SU-DHL-6 (cell line): ENCODE data around the gene SLCO2B1.

ENCODE experiments used
- H2AFZ ChIP-seq: fragments of 200-600 bp; sonication (generic); 2 replicates; pipeline ENCODE4 v1.6.1; 2014; ENCODE audit warnings: low read depth, mild to moderate bottlenecking, moderate library complexity, mixed read lengths, antibody characterized with exemption, low read length; ENCODE audit not compliant: severe bottlenecking
- H3F3A ChIP-seq: fragments of 200-600 bp; shearing (Covaris generic); 2 replicates; pipeline ENCODE4 v1.6.0; 2016; ENCODE audit warnings: antibody characterized with exemption, mild to moderate bottlenecking; ENCODE audit not compliant: insufficient read depth
- H3K27ac ChIP-seq: fragments of 200-600 bp; sonication (generic); 2 replicates; pipeline ENCODE4 v1.5.1; 2016; ENCODE audit warnings: low read depth, mild to moderate bottlenecking, low read length, moderate library complexity, mixed read lengths
- H3K27me3 ChIP-seq: fragments of 200-600 bp; sonication (generic), shearing (Covaris generic); 2 replicates; pipeline ENCODE4 v1.6.0; 2014; ENCODE audit warnings: mild to moderate bottlenecking, low read length
- H3K36me3 ChIP-seq: fragments of 200-600 bp; sonication (generic); 2 replicates; pipeline ENCODE4 v1.6.1; 2014; ENCODE audit warnings: mild to moderate bottlenecking, low read length, mixed read lengths
- H3K4me2 ChIP-seq: fragments of 300-600, 200-600 bp; shearing (Covaris generic), sonication (generic); 2 replicates; pipeline ENCODE4 v1.6.0; 2014; ENCODE audit warnings: low read length, low read depth, mild to moderate bottlenecking; ENCODE audit not compliant: poor library complexity, severe bottlenecking
- H3K4me3 ChIP-seq: fragments of 200-600 bp; sonication (generic); 2 replicates; pipeline ENCODE4 v1.5.1; 2014; ENCODE audit warnings: antibody characterized with exemption, low read length, mild to moderate bottlenecking, mixed read lengths; ENCODE audit not compliant: insufficient read depth, poor library complexity, severe bottlenecking
- H3K79me2 ChIP-seq: fragments of 200-600 bp; sonication (generic); 2 replicates; pipeline ENCODE4 v1.6.1; 2014; ENCODE audit warnings: mild to moderate bottlenecking, low read length, moderate library complexity; ENCODE audit not compliant: insufficient read depth
- H3K9ac ChIP-seq: fragments of 200-600 bp; sonication (generic); 2 replicates; pipeline ENCODE4 v1.7.0; 2014; ENCODE audit warnings: mild to moderate bottlenecking, low read length
- H3K9me2 ChIP-seq: fragments of 200-600 bp; sonication (generic); replicated peaks from 2 replicates; pipeline ENCODE4 v1.6.1; 2014; ENCODE audit warnings: low read length; ENCODE audit not compliant: insufficient read depth
- H3K9me3 ChIP-seq: fragments of 200-600 bp; sonication (generic); 2 replicates; pipeline ENCODE4 v1.6.1; 2014; ENCODE audit warnings: low read length, mixed read lengths; ENCODE audit not compliant: insufficient read depth
- H4K20me1 ChIP-seq: fragments of 200-600 bp; sonication (generic); 2 replicates; pipeline ENCODE4 v1.6.1; 2014; ENCODE audit warnings: low read depth, mild to moderate bottlenecking, antibody characterized with exemption, low read length, moderate library complexity, mixed read lengths
- CTCF ChIP-seq: fragments of 200-600 bp; sonication (generic); IDR thresholded peaks from one replicate; pipeline ENCODE4 v1.5.1; 2017; ENCODE audit warnings: antibody characterized with exemption, mild to moderate bottlenecking, low read length, moderate library complexity; ENCODE audit not compliant: insufficient read depth, poor library complexity, severe bottlenecking
- EZH2phosphoT487 ChIP-seq: fragments of 200-600 bp; sonication (generic), shearing (Covaris generic); conservative IDR thresholded peaks from 2 replicates; pipeline ENCODE4 v1.6.1; 2018; ENCODE audit warnings: mild to moderate bottlenecking, antibody characterized with exemption, low read length, moderate library complexity, mixed read lengths

The SLCO2B1 gene

GRCh38 chr11:75242722-75243600 lies 92.1 kb downstream of the SLCO2B1 start:
- no peaks in the 10 kb centered on the region for H3K27me3 ChIP-seq
- H3K4me2 ChIP-seq: no peak overlapping the region

GRCh38 chr11:75244052-75244814 lies 93.3 kb downstream of the SLCO2B1 start:
- Histone ChIP-seq H3K36me3 (no peaks in the 10 kb centered on the region), H3F3A (no peaks in the 10 kb centered on the region), H3K4me3 (no peak overlapping the region), H3K9me2 (no peaks in the 10 kb centered on the region), H3K27ac (no peak overlapping the region), H3K27me3 (no peaks in the 10 kb centered on the region), H4K20me1 (no peaks in the 10 kb centered on the region), H3K4me2 (no peak overlapping the region), H3K79me2 (no peaks in the 10 kb centered on the region), H2AFZ (no peak overlapping the region), H3K9me3 (no peaks in the 10 kb centered on the region), H3K9ac (no peak overlapping the region)
- TF ChIP-seq CTCF (no peak), EZH2phosphoT487 (no peak)

More at GRCh38 chr11:75242722-75243600, 92.1 kb downstream of the SLCO2B1 start:
- Histone ChIP-seq H2AFZ (no peak overlapping the region), H3K27ac (no peak overlapping the region), H3K36me3 (no peaks in the 10 kb centered on the region), H3K4me3 (no peak overlapping the region), H3F3A (no peaks in the 10 kb centered on the region), H3K9me2 (no peaks in the 10 kb centered on the region), H3K79me2 (no peaks in the 10 kb centered on the region), H3K9me3 (no peaks in the 10 kb centered on the region), H4K20me1 (no peaks in the 10 kb centered on the region), H3K9ac (no peak overlapping the region)
- TF ChIP-seq CTCF (no peak), EZH2phosphoT487 (no peak)

GRCh38 chr11:75245356-75246005 lies 94.6 kb downstream of the SLCO2B1 start:
- no peak overlapping the region for H3K27ac ChIP-seq
- H3K79me2 ChIP-seq: no peaks in the 10 kb centered on the region
- no peak overlapping the region for H3K4me3 ChIP-seq
- H3F3A ChIP-seq: no peaks in the 10 kb centered on the region
- H4K20me1 ChIP-seq: no peaks in the 10 kb centered on the region
- H3K9me3 ChIP-seq: no peaks in the 10 kb centered on the region
- H3K9me2 ChIP-seq: no peaks in the 10 kb centered on the region
- no peak overlapping the region for H3K9ac ChIP-seq
- H3K4me2 ChIP-seq: no peak overlapping the region
- no peaks in the 10 kb centered on the region for H3K36me3 ChIP-seq
- TF ChIP-seq EZH2phosphoT487: no peak
- TF ChIP-seq CTCF: no peak
- no peak overlapping the region for H2AFZ ChIP-seq
- H3K27me3 ChIP-seq: no peaks in the 10 kb centered on the region
